ENCODE data around the gene COL5A1.

GRCh38 chr9:134768709-134769351 lies 127.2 kb downstream of the COL5A1 start:
- TF ChIP-seq CTCF (conservative IDR thresholded peaks at IDR 0.05; ENCODE audit: low read depth in 2 of 2) (no peak), REST (IDR thresholded peaks at IDR 0.05; ENCODE audit: unreplicated experiment) (no peak)

Measured in GM23338 (cell line).